CD4-positive, alpha-beta T cell treated with Interleukin-4 for 1 hour (primary cell): ENCODE measurements around the gene UTP25.
"Not testable (repeated sequence)": the region's sequence is repeated elsewhere in the genome, so short reads cannot be mapped to it uniquely, and the experiment has no call there.

Source experiments
- DNase-seq, 2 donors: peaks; one replicate each; pipeline ENCODE4 v3.0.0-alpha.2; 2020 to 2022

UTP25 gene, protein sequence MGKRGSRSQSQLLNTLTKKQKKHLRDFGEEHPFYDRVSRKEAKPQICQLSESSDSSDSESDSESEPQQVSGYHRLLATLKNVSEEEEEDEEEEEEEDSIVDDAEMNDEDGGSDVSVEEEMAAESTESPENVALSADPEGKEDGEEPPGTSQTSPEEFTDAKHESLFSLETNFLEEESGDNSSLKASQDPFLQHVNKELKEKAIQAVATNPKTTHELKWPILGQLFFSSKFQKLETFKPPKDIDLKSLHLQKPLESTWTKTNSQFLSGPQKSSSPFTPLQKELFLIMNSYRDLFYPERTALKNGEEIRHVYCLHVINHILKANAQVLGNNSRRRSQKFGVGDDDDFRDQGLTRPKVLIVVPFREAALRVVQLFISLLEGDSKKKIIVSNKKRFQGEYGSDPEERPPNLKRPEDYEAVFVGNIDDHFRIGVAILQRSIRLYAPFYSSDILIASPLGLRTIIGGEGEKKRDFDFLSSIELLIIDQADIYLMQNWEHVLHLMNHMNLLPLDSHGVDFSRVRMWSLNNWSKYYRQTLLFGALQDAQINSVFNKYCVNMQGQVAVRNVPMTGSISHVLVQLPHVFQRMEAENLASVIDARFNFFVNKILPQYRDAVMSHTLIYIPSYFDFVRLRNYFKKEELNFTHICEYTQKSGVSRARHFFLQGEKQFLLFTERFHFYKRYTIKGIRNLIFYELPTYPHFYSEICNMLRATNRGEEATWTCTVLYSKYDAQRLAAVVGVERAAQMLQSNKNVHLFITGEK

DNA sequence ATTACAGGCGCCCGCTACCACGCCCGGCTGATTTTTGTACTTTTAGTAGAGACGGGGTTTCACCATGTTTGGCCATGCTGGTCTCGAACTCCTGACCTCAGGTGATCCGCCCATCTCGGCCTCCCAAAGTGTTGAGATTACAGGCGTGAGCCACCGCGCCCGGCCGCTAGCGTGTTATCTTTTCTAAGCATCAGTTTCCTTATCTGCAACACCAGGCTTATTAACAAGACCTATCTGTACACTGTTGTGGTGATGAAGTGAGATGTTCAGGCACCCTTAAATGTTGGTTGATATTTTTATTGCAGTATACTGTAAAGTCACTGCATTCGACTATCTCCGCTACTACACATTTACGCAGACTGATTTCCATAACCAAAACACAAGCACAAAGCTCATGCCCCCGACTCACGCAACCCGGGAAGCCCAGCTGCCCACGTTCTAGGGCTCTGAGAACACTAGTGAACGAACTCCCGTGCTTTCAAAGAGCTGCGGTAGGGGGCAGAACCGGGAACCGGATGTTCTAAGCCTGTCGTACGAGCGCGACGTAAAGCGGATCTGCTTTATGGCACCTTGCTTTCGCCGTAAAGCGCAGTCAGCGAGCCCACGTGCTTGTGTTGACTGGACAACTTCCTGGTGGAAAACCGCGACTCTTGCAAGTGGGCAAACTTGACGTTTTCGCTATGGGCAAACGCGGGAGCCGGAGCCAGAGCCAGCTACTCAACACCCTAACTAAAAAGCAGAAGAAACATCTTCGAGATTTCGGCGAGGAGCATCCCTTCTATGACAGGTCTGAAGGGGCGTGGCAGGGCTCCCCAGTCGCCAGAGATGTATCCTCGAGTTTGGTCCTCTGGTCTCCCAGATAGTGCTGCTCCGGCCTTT, at the start of gene UTP25:
Gene UTP25, plus strand, starts transcription at position 589 of the 879 bp plus-strand sequence. Its CDS starts 92 bp downstream, at position 681.
- DNase-seq, result peak; percentile 94 to 95

DNA sequence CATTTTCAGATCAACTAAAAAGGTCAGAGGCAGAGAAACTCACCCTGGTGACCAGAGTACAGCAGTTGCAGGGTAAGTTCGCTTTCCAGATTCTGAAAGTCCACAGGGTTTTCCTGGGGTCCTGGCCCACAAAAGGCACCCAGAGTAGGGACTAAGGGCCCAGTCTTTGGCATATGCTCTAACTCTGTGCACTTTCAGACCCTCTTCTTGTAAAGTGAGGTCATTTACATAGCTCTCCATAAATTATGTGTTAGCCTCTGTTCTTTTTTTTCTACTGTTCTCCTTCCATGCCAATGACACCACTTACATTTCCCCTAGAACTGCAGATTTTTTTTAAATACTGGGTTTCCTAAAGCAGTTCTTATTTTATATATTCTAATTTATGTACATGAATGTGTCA, 49.7 kb upstream of the UTP25 start:
- DNase-seq, result no peak

DNA sequence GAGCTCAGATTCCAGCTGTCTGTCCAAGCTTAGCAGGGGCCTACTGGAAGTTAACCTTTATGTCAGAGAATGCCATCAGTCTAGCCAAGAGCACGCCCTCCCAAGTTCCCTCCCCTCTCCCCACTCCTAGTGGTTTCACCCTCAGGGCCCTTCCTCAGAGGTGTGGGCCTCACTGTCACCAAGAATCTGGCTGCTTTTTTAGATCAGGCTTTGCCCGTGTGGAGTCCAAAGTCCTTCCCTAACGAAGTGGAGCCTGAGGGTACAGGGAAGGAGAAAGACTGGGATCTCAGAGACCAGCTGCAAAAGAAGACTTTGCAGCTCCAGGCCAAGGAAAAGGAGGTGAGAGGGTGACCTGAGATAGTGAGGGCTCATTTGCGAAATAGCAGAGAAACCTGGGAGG, 47.5 kb upstream of the UTP25 start:
- DNase-seq, result no peak

DNA sequence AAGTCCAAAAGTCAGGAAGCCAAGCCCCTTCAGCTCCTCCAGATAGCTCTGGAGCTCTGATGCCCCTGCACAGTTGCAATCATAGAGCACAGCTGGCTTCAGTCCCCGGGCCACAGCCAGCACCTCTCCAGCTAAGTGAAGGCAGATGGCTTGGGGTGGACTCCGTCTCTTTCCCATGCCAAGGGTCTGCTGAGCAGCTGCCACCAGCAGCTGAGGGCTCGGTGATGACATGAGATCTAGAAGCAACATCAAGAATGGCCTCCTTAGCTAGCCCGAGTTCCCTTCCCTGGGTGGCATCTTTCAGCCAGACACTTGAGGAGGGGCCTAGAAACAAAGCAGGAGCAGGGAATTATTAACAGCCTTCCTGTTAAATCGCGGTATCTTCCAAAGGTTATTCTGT, 44.4 kb upstream of the UTP25 start:
- DNase-seq, result no peak

DNA sequence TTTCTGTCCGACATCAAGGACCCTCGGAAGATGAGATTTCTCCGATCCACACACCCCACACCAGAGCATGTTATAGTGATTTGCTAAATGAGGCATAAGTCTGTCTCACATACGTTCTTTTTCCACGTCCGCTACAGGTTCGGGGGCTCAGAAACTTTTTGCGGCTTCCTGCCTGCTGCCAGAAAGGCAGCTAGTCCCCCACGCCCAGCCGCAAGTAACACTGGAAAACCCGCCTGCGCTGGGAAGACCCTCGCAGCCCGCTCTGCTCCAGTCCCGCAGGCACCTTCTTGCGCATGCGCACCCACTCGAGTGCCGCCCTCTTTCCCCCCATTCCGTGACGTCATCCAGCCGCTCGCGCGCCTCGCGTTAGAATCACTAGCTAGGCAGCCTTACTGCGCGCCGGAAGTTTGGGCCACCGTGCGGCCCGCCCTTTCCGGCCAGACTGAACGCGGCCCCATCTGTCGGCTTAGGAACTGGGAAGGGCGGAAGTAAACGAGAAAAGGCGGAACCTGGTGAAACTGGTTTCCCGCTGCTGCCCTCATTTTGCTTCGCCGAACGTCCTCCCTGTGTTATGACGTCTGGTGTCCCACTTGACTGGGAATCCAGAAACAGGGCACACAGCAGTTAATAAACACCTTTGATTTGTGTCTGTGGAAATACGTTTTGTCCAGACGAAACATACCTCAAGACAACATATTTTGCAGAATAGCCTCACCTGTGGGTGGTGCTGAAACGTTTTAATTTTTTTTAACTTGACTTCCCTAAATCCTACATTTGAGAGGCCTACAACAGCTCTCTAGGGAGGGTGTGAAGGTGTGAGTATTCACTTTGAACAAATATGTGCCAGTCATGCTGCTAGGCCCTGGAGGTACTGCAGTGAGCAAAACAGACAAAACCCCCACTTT, 43.3 kb upstream of the UTP25 start, which contains the start of gene C1orf74:
Gene C1orf74, minus strand, starts transcription at position 295 of the 905 bp plus-strand sequence. CDS start 925 bp downstream, outside the sequence.
- DNase-seq, result peak; percentile 98

DNA sequence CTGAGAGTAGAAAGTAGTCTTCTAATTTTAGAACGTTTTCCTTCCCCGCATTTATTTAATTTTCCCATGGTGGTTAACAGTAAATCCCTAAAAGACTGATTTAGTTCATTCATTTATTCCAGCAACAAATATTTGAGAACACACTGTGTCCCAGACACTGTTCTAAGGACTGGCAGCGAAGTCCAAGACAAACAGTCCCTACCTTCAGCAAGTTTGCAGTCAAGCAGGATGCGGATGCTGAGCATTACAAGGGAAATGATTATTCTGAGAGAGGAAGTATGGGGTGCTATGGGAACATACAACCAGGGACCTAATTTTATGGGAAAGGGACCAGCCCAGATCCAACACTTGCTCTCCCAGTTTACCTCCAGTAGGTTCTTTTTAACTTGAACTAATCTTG, 42.2 kb upstream of the UTP25 start:
- DNase-seq, result no peak

DNA sequence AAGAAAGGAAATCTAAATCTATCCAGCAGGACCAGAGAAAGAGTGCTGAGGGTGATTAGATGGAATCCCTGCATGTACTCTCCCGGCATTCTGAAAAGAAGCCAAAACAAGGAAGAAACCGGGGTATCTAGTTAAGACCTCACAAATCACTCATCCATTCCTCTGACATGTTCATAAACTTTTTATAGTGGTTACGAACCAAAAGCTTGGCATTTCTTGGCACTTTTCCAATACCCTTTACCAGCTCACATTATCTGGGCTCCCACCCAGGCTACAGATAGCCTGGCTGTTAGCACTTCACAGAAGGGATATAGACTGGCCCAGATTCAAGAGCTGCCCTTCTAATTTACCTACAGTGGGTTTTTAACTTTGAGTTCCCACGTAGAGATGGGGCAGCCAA, 41.6 kb upstream of the UTP25 start:
- no peak for DNase-seq

DNA sequence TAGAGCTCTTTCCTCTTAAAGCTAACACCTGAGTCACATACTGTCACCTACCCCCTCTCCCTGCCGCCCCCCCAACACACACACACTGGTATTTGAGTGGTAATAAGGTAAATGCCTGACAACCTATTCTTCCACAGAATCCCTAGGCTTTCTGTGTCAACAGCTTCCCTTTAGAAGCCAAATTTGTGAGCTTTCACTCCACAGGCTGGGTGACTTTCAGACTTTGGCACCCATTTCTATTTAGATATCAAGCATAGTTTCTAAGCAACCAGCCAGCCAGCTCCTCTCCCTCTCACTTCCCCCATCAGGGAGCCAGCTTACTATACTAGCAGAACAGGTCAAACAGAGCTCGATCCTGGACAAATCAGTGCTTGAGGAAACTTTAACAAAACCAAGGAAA, 40.2 kb upstream of the UTP25 start:
- DNase-seq, result no peak

DNA sequence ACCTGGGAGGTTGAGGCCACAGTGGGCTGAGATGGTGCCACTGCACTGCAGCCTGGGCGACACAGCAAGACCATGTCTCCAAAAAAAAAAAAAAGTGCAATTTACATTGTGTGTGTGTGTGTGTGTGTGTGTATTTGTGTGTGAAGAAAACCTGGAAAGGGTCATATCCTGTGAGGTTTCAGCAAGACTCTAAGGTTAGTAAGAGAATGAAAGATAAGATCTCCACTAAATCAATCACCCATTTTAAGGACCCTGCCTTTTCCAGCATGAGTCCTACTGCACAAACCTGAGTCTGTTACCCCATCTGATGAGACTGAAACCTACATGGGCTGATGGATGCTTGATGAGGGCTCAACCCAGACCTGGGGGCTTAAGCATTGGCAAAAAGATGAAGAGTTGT, 38.5 kb upstream of the UTP25 start:
- no peak for DNase-seq

DNA sequence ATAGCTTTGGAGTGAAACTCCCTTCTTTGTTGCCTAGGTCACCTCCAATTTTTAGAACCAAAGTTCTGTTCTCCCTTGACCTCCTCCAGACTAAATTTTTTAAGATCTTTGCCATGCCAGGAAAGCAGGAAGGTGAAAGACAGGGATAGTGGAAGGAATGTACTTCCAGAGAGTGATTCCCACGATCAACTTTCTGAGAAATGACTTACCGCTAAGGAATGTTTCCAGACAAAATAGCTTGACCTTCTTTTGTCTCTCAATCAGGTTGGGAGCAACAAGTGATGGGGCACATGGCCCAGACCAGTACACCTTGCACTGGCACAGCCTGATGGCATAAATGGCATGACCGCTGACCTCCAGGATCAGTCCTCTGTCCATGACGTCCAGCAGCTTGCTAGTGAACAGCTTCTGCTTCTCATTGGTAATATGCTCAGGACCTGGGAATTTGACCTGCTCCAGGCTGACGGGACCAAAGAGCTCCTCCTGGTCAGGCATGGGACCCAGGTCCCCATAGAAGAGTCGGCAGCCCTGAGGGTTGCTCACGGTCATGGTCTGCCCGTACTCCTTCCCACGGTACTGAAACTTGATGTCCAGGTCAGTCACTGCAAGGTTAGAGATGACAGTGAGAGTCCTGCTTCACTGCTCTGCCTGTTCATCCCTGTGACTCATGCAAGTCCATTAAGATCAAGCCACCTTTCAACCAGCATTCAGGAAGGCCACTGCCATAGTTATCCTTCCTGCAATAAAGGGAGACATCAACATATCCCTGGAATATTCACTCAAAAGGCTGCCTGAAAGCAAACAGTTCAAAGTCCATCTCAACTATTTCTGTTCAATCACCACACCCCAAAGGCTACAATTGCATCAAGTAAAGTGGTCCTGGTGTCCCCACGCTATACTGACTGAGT, 37.2 kb upstream of the UTP25 start:
- DNase-seq, result no peak

DNA sequence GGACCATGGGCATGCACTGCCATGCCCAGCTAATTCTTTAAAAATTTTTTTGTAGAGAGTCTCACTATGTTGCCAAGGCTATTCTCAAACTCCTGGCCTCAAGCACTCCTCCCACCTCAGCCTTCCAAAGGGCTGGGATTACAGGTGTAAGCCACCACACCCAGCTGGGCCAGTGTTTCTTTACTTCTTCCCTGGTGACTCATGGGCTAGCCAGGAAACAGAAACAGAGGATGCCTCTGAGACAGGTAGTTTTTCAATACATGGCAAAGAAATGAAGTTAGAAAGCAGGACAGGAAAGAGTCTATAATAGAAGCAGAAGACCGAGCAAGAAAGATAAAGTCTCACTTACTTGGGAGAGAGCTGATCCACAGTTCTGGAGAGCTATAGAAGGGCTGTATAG, 35.9 kb upstream of the UTP25 start:
- DNase-seq, result no peak

DNA sequence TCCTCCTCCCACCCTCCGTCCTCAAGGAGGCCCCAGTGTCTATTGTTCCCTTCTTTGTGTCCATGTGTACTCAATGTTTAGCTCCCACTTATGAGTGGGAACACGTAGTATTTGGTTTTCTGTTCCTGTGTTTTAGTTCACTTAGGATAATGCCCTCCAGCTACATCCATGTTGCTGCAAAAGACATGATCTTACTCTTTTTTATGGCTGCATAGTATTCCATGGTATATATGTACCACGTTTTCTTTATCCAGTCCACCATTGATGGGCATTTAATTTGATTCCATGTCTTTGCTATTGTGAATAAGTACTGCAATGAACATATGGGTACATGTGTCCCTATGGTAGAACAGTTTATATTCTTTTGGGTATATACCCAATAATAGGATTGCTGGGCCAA, 34.1 kb upstream of the UTP25 start:
- DNase-seq, result not testable (repeated sequence)

DNA sequence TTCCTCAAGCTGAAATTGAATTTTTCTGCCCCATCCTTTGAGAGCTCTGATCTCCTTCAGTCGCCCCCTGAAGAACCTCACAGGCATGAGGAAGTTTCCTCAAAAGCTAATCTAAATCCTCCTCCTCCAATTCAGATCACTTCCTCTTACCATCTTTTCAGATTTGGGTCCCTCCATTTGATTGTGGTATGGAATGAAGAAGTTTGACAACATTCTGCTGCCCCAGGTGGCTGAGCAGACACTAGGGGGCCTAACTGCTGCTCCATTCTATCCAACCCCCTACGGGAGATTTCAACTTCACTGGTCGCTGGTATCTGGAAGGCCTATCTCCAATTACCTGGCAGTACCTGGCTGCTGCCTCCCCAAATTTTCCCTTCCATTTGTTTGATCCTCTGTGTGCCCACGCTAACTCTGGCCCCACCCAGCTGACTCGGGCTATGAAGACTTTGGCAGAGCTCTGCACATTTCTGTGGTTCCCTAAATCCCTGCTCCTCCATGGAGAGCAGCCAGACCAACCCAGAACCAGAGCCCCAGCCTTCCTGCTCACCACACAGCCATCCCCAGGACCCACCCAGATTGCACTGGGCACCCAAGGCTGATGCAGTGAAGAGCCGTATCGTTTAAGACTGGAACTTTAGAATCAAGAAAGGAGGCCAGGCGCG, 29.7 kb upstream of the UTP25 start:
- no peak for DNase-seq

DNA sequence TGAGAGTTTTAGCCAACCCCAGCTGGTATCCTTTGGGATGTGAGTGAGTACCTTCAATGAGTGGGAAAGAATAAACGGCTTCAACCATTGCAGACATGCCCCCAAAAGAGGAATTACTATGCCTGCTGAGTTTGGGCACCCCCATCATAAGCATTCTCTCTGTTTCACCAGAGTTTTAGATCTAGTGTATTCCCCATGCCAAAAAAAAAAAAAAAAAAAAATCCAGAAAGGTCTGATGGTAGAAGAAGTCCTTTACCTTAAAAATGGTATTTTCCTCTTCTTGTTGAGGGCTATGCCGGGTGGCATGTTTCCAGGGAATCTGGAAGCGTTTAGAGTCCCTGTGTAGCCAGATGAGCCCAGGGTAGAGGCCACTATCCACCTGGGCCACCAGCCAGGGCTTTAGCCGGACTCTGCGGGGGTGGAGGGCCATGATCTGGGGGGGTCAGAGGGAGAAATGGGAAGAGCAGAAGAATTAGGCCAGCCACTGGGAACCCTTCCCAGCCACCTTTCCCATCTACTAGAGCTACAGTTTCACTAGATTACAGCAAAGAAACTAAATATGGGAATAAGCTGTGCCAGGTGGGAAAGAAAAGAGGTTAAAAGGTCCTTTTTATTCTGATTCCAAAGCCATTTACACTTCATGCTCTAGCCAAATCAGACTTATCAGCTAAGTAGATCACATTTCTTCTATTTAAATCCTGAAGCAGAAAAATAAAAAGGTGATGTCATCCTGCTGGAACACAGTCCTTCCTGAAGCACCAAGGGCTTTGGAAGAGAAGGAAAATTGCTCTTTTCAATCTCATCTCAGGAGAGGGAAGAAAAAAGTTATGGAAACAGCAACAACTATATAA, 26.6 kb upstream of the UTP25 start:
- no peak for DNase-seq

DNA sequence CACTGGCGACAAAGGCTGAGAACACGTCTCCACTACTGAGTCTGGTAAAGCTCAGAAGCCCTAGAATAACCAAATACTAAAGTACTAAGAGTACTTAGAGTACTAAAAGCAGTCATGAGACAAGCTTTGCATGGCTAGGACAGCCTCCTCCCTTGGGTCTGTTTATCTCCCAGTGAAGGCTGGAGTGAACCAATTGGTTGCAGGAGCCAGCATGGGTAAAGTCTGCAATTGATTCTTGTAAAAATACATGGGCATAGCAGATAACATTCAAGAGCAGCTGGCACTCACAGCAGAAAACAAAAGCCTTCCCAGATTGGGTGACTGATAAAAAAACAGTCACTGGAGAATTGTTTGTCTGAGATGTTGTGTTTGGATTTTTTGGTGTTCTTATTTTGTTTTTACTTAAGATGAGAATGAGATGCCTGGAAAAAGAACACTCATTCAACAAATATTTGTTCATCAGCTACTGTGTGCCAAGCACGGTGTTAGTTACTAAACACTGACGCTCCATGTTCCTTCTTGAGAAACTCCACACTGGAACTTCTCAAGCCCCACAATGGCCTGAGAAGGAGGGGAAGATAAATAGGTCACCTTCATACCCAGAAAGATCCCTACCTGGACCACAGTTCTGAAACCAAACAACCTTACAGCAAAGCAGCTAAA, 25.5 kb upstream of the UTP25 start:
- DNase-seq, result no peak

DNA sequence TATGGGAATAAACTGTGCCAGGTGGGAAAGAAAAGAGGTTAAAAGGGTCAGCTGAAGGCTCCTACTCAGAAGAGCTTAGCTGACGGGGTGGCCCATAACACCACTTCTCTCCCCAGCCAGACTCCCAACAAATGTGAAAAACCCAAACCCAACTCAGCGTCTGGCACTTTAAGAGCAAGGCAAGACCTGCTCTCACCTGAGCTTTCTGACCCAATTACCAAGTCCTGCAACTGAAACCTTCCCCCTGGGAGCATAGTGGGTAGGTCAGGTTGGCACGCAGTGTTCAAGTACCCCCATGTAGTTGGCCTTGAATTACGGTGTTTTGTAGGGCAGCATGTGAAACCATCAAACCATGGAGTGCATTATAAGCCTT, 25.0 kb upstream of the UTP25 start:
- DNase-seq, result no peak

DNA sequence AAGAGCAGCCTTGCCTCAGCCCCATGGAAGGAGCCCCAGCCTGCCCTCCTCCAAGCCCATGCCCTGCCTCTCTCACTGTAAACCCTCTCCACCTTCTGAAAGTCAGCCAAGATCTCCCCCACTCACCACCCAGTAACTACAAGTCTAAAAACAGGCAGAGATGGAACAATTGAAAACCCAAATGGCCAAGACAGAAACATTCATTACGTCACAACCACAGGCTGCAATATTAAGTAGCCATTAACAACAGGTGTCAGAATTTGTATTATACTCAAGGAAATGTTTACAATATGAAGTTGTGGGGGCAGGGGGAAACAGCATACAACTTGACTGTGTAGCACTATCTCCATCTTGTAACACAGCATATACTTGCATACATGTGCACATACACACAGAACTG, 24.2 kb upstream of the UTP25 start:
- no peak for DNase-seq

DNA sequence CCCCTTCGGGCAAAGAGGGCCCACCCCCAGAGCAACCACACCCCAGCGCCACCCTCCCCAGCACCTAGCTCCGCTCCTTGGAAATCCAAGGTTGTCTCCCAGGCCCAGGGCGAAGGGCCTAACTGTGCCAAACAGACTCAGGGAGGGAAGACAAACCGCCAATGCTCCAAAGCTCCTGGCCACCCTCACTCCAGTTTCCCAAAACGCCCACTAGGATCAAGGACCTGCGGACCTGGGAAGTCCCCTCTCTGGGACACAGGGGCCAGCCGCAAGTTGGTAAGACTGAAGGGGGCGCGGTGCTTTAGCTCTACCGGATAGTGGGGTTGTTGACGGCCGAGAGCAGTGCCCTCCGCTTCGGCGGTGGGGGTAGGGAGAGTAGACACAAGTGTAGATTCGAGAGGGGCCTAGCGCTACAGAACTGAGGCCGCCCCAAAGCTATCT, 22.4 kb upstream of the UTP25 start:
- no peak for DNase-seq
